Endothelial cell of umbilical vein (primary cell): ENCODE data around the gene TAS1R1. TPM values are rescaled to one million over a fixed set of nuclear protein-coding genes. Genes with fewer than 3 reads are reported as not detected.

ENCODE experiments used
- BruUV-seq: library from RNA; stranded (reverse); fragments of 400-500 nt; replicated peaks from 2 replicates; lab custom pipeline; 2021; lab: Mats Ljungman, UMichigan
- CTCF ChIA-PET: fragments of 300-600, 350-600 bp; sonication (Branson Sonifier 250); formaldehyde crosslinking; loops from one replicate; lab custom pipeline; 2021; ENCODE audit warnings: antibody characterized with exemption, inconsistent platforms; lab: Charles Lee
- POLR2A ChIA-PET: fragments of 300-600, 350-600 bp; sonication (Branson Sonifier 250); formaldehyde crosslinking; loops from one replicate; lab custom pipeline; 2021; ENCODE audit warnings: antibody characterized with exemption, inconsistent platforms; lab: Charles Lee
- DNase-seq: peaks from one replicate; pipeline ENCODE4 v3.0.0-alpha.2; 2011; ENCODE audit warnings: low read depth, low spot score
- FAIRE-seq: peaks from 2 replicates; lab custom pipeline; 2011; peaks lifted over from hg19 to GRCh38; lab: Jason Lieb, UNC
- H2AFZ ChIP-seq: 2 replicates; pipeline ENCODE4 v1.6.0; 2012; ENCODE audit warnings: low read depth, low read length, control low read depth, inconsistent platforms
- H3K27ac ChIP-seq: 2 replicates; pipeline ENCODE4 v1.5.1; 2011; ENCODE audit warnings: low read depth, mild to moderate bottlenecking, control low read depth, low read length, moderate library complexity; ENCODE audit not compliant: insufficient read depth
- H3K27me3 ChIP-seq, 2 experiments: 2 replicates each; pipeline versions ENCODE4 v1.6.0 to v1.6.1; 2011; ENCODE audit warnings: low read length in 2 of 2, mixed read lengths in 1 of 2; ENCODE audit not compliant: control insufficient read depth in 2 of 2, insufficient read depth in 2 of 2
- H3K36me3 ChIP-seq, 2 experiments: 2 replicates in 1 of 2; 3 replicates in 1 of 2; pipeline ENCODE4 v1.5.1; 2011; ENCODE audit warnings: low read length in 2 of 2, mild to moderate bottlenecking in 1 of 2, moderate library complexity in 1 of 2; ENCODE audit not compliant: control insufficient read depth in 2 of 2, insufficient read depth in 2 of 2; ENCODE audit errors: extremely low read depth in 1 of 2
- H3K4me1 ChIP-seq: 3 replicates; pipeline ENCODE4 v1.5.1; 2011; ENCODE audit warnings: mild to moderate bottlenecking, low read length; ENCODE audit not compliant: control insufficient read depth, insufficient read depth; ENCODE audit errors: extremely low read depth
- H3K4me2 ChIP-seq: 2 replicates; pipeline ENCODE4 v1.6.1; 2011; ENCODE audit warnings: low read length, control low read depth, mixed read lengths; ENCODE audit not compliant: insufficient read depth
- H3K4me3 ChIP-seq, 3 experiments: fragments of 200-600 bp in 1 of 3; sonication (generic), shearing (Covaris generic) in 1 of 3; replicated peaks in 1 of 3; 2 replicates each; pipeline ENCODE4 v1.5.1; 2011 to 2016; ENCODE audit warnings: control low read depth in 3 of 3, low read length in 3 of 3, mild to moderate bottlenecking in 2 of 3, inconsistent platforms in 1 of 3, low read depth in 1 of 3, moderate library complexity in 1 of 3; ENCODE audit not compliant: insufficient read depth in 1 of 3
- H3K79me2 ChIP-seq: 2 replicates; pipeline ENCODE4 v1.6.0; 2012; ENCODE audit warnings: low read length, inconsistent platforms; ENCODE audit not compliant: control insufficient read depth, insufficient read depth
- H3K9ac ChIP-seq: replicated peaks from 2 replicates; pipeline ENCODE3; 2011; ENCODE audit warnings: low read length, control low read depth; ENCODE audit not compliant: insufficient read depth; ENCODE audit errors: extremely low read depth
- H3K9me1 ChIP-seq: replicated peaks from 3 replicates; pipeline ENCODE4 v1.6.0; 2011; ENCODE audit warnings: mild to moderate bottlenecking, low read length; ENCODE audit not compliant: control insufficient read depth, insufficient read depth; ENCODE audit errors: extremely low read depth
- H3K9me3 ChIP-seq: replicated peaks from 2 replicates; pipeline ENCODE4 v1.5.1; 2012; ENCODE audit warnings: low read length, inconsistent platforms; ENCODE audit not compliant: control insufficient read depth, insufficient read depth
- H4K20me1 ChIP-seq: replicated peaks from 2 replicates; pipeline ENCODE3; 2011; ENCODE audit warnings: mild to moderate bottlenecking, low read length; ENCODE audit not compliant: control insufficient read depth, insufficient read depth; ENCODE audit errors: extremely low read depth
- CTCF ChIP-seq, 2 donors: IDR thresholded peaks; 1 replicate in 1 of 2; 2 replicates in 1 of 2; pipeline ENCODE4 v1.5.1; 2011; ENCODE audit warnings: low read length in 2 of 2, mild to moderate bottlenecking in 2 of 2, moderate library complexity in 2 of 2, control low read depth in 1 of 2, inconsistent platforms in 1 of 2, low read depth in 1 of 2; ENCODE audit not compliant: insufficient read depth in 1 of 2; ENCODE audit errors: extremely low read depth in 1 of 2
- EZH2 ChIP-seq: IDR thresholded peaks from 2 replicates; pipeline ENCODE4 v1.6.1; 2012; ENCODE audit warnings: borderline replicate concordance, low read depth, mild to moderate bottlenecking, moderate library complexity, low read length, inconsistent platforms; ENCODE audit not compliant: severe bottlenecking
- FOS ChIP-seq: IDR thresholded peaks from 2 replicates; pipeline ENCODE4 v1.6.1; 2011; ENCODE audit warnings: mild to moderate bottlenecking, low read length, moderate library complexity, borderline replicate concordance; ENCODE audit not compliant: insufficient read depth
- GATA2 ChIP-seq: IDR thresholded peaks from 2 replicates; pipeline ENCODE4 v1.7.0; 2011; ENCODE audit warnings: low read depth, mild to moderate bottlenecking, moderate library complexity, mixed read lengths, low read length; ENCODE audit not compliant: insufficient read length, insufficient read depth
- JUN ChIP-seq: IDR thresholded peaks from 2 replicates; pipeline ENCODE4 v1.6.1; 2011; ENCODE audit warnings: borderline replicate concordance, low read depth; ENCODE audit not compliant: insufficient read length, insufficient read depth
- MAX ChIP-seq: IDR thresholded peaks from 2 replicates; pipeline ENCODE4 v1.6.1; 2011; ENCODE audit not compliant: insufficient read depth, insufficient read length
- MYC ChIP-seq: IDR thresholded peaks from one replicate; pipeline ENCODE4 v1.6.1; 2011; ENCODE audit warnings: mild to moderate bottlenecking, low read depth, low read length
- POLR2A ChIP-seq: IDR thresholded peaks from 2 replicates; pipeline ENCODE4 v1.6.1; 2012; ENCODE audit warnings: low read depth, mild to moderate bottlenecking, control low read depth, low read length
- POLR2AphosphoS5 ChIP-seq: IDR thresholded peaks from 2 replicates; pipeline ENCODE4 v1.6.1; 2012; ENCODE audit warnings: low read depth, mild to moderate bottlenecking, control low read depth, low read length, moderate library complexity; ENCODE audit not compliant: insufficient read depth
- dilution Hi-C: fragments of 300-500 bp; cut with MboI; formaldehyde crosslinking; loops from one replicate; pipeline ENCODE4 v1.15.0; 2019; ENCODE audit warnings: low sequenced_read_pairs; ENCODE audit not compliant: extremely low pct_ligation_motif_present
- intact Hi-C: fragments of 100-400 bp; cut with micrococcal nuclease; formaldehyde crosslinking; loops from one replicate; pipeline ENCODE4 v1.10.0; 2022
- polyA plus RNA-seq, 4 experiments: library from polyadenylated mRNA; depleted of rRNA in 3 of 4; stranded (reverse) in 3 of 4; unstranded in 1 of 4; fragments of >200 nt; gene quantifications; 2 replicates each; pipeline versions ENCODE4 v1.2.1 to v1.2.3, GENCODE V29; 2011 to 2012; ENCODE audit warnings: missing spikeins in 1 of 4
- small RNA-seq: library from RNA; depleted of rRNA; stranded (forward); fragments of <200 nt; gene quantifications from one replicate; pipeline ENCODE3, GENCODE V24; 2012; ENCODE audit warnings: low replicate concordance, low read depth; ENCODE audit not compliant: insufficient read depth, insufficient read length
- total RNA-seq: library from RNA; stranded (reverse); gene quantifications from 2 replicates; pipeline ENCODE4 v1.2.3, GENCODE V29; 2021

The TAS1R1 gene
- total and polyA plus RNA-seq, 2 donors (not counting 3 experiments of a cell fraction or from before 2014, with no cell fraction given): not detected

GRCh38 chr1:6628971-6629479 lies 73.9 kb downstream of the TAS1R1 start:
- FAIRE-seq (no peak), DNase-seq (no peak)
- Histone ChIP-seq H4K20me1 (no peaks in the 10 kb centered on the region), H3K4me1 (peaks cover 4% of the 10 kb centered on the region), H3K9me3 (no peaks in the 10 kb centered on the region), H3K79me2 (peaks cover 21% of the 10 kb centered on the region), H3K36me3 (peaks cover 6 to 28% of the 10 kb centered on the region in 2 experiments), H3K4me3 (no peak overlapping the region), H3K9me1 (no peaks in the 10 kb centered on the region), H2AFZ (no peak overlapping the region), H3K4me2 (no peak overlapping the region), H3K27ac (no peak overlapping the region), H3K27me3 (no peaks in the 10 kb centered on the region), H3K9ac (no peak overlapping the region)
- intact Hi-C loops: loop anchor here (5.0 kb wide), 1 partner anchor 142 kb away; no protein-coding TSS in a partner anchor
- TF ChIP-seq CTCF (IDR thresholded peaks at IDR 0.05; ENCODE audit: extremely low read depth in 1 of 2, insufficient read depth in 1 of 2, low read depth in 1 of 2, low read length in 2 of 2) (no peak), EZH2 (no peak), POLR2AphosphoS5 (no peak), POLR2A (no peak), GATA2 (no peak), MAX (no peak), JUN (no peak), FOS (no peak), MYC (no peak)
- POLR2A ChIA-PET: no interaction called here
- no TSS peak for BruUV-seq
- CTCF ChIA-PET: interaction anchor here (1.1 kb wide), 1 partner anchor 106 kb away, joined by 3 read pairs; no protein-coding TSS in a partner anchor
- dilution Hi-C loops: no loop called here

Small RNA genes lying within 50 kb of the gene (small RNA-seq; reads per million reads assigned to genes)
- gene RNU6-731P: not detected

Other genes starting within 250 kb of the TAS1R1 start
- 69.4 and 76.5 TPM in 2 replicates for gene ACOT7, start 161.5 kb upstream of the TAS1R1 start, total RNA-seq
- 104 and 105 TPM in 2 replicates for gene ACOT7, start 161.5 kb upstream of the TAS1R1 start, polyA plus RNA-seq
- 9.4 and 13.3 TPM in 2 replicates for gene HES2, start 135.4 kb upstream of the TAS1R1 start, total RNA-seq
- gene HES2, start 135.4 kb upstream of the TAS1R1 start, polyA plus RNA-seq: 3.6 and 3.7 TPM in 2 replicates
- 0.71 and 2.2 TPM in 2 replicates for gene ESPN, start 130.5 kb upstream of the TAS1R1 start, total RNA-seq
- gene ESPN, start 130.5 kb upstream of the TAS1R1 start, polyA plus RNA-seq: 0.46 and 0.54 TPM in 2 replicates
- 33.9 and 48.7 TPM in 2 replicates for gene TNFRSF25, start 89.1 kb upstream of the TAS1R1 start, total RNA-seq
- 38.8 and 52.9 TPM in 2 replicates for gene TNFRSF25, start 89.1 kb upstream of the TAS1R1 start, polyA plus RNA-seq
- gene PLEKHG5, start 63.6 kb upstream of the TAS1R1 start, total RNA-seq: 56.9 and 68.3 TPM in 2 replicates
- 30.6 and 40.8 TPM in 2 replicates for gene PLEKHG5, start 63.6 kb upstream of the TAS1R1 start, polyA plus RNA-seq
- 39.7 and 42.9 TPM in 2 replicates for gene NOL9, start 794 bp upstream of the TAS1R1 start, total RNA-seq
- 14.1 TPM in 2 replicates for gene NOL9, start 794 bp upstream of the TAS1R1 start, polyA plus RNA-seq
- 25.1 and 29.2 TPM in 2 replicates for gene ZBTB48, start 24.7 kb downstream of the TAS1R1 start, total RNA-seq
- 20.9 and 29.0 TPM in 2 replicates for gene ZBTB48, start 24.7 kb downstream of the TAS1R1 start, polyA plus RNA-seq
- gene KLHL21, start 47.6 kb downstream of the TAS1R1 start, total RNA-seq: 19.2 and 22.4 TPM in 2 replicates
- gene KLHL21, start 47.6 kb downstream of the TAS1R1 start, polyA plus RNA-seq: 18.0 and 24.9 TPM in 2 replicates
- gene PHF13, start 58.4 kb downstream of the TAS1R1 start, total RNA-seq: 17.8 and 18.6 TPM in 2 replicates
- gene PHF13, start 58.4 kb downstream of the TAS1R1 start, polyA plus RNA-seq: 5.6 and 5.7 TPM in 2 replicates
- 15.2 and 16.7 TPM in 2 replicates for gene THAP3, start 69.6 kb downstream of the TAS1R1 start, total RNA-seq
- gene THAP3, start 69.6 kb downstream of the TAS1R1 start, polyA plus RNA-seq: 11.3 and 13.5 TPM in 2 replicates
- gene DNAJC11, start 146.5 kb downstream of the TAS1R1 start, total RNA-seq: 64.3 and 65.9 TPM in 2 replicates
- gene DNAJC11, start 146.5 kb downstream of the TAS1R1 start, polyA plus RNA-seq: 30.2 and 31.1 TPM in 2 replicates
- gene CAMTA1, start 230.1 kb downstream of the TAS1R1 start, total RNA-seq: 88.1 and 92.7 TPM in 2 replicates
- 36.4 and 50.8 TPM in 2 replicates for gene CAMTA1, start 230.1 kb downstream of the TAS1R1 start, polyA plus RNA-seq